Psoas muscle (tissue), 8 donors: ENCODE measurements around the gene MRPS27. TPM values are rescaled to one million over a fixed set of nuclear protein-coding genes. Genes with fewer than 3 reads are reported as not detected.

Experiments used
- ATAC-seq, 4 donors: fragments of 200-7000 bp; cut with Tn5 transposase; one replicate each; pipeline ENCODE4 v1.9.1; 2020; ENCODE audit warnings: moderate library complexity in 3 of 4, mild to moderate bottlenecking in 2 of 4
- DNase-seq, 2 donors: peaks; one replicate each; pipeline ENCODE4 v3.0.0-alpha.2; 2020
- H3K27ac ChIP-seq: fragments of 200-600 bp; one replicate; pipeline ENCODE4 v1.8.0; 2022
- H3K27me3 ChIP-seq, 3 donors: fragments of 200-600 bp in 1 of 3; one replicate each; pipeline versions ENCODE4 v1.6.1 to v1.8.0; 2013 to 2022; ENCODE audit warnings: low read length in 2 of 3, mild to moderate bottlenecking in 2 of 3, moderate library complexity in 1 of 3; ENCODE audit not compliant: insufficient read depth in 3 of 3
- H3K36me3 ChIP-seq, 2 donors: fragments of 200-600 bp in 1 of 2; one replicate each; pipeline versions ENCODE4 v1.6.1 to v1.8.0; 2013 to 2022; ENCODE audit warnings: low read depth in 1 of 2, mild to moderate bottlenecking in 1 of 2, moderate library complexity in 1 of 2; ENCODE audit not compliant: insufficient read depth in 1 of 2
- H3K4me1 ChIP-seq: fragments of 200-600 bp; one replicate; pipeline ENCODE4 v1.8.0; 2022
- H3K4me3 ChIP-seq: fragments of 200-600 bp; one replicate; pipeline ENCODE4 v1.8.0; 2022; ENCODE audit warnings: mild to moderate bottlenecking
- H3K9me3 ChIP-seq: fragments of 200-600 bp; one replicate; pipeline ENCODE4 v1.8.0; 2022
- WGBS, 3 donors: extraction: QIAGEN DNeasy Blood & Tissue Kit; methylation state at CpG; one replicate each; pipeline versions ENCODE4 v1.1.6 to v1.1.7; 2013; 5-methylcytosine and 5-hydroxymethylcytosine counted together
- intact Hi-C, 2 donors: fragments of 100-400 bp; cut with DNase I; formaldehyde crosslinking; loops; one replicate each; pipeline versions ENCODE4 v1.11.0 to v1.14.2; 2022
- polyA plus RNA-seq, 3 donors: library from polyadenylated mRNA; stranded (reverse); fragments of 200-250 nt; gene quantifications; one replicate each; pipeline ENCODE4 v1.2.3, GENCODE V29; 2013
- total RNA-seq, 4 donors: library from RNA; stranded (reverse); fragmentation: NEBNext Ultra II Directional in 2 of 4; extraction: Animal tissue kit (Norgen Biotek cat#: 25700) in 2 of 4; gene quantifications; one replicate each; pipeline versions ENCODE4 v1.2.1 to v1.2.4, GENCODE V29; 2021 to 2023
- TF ChIP-seq, protein P1 (sequence below): fragments of 200-600 bp; IDR thresholded peaks from one replicate; pipeline ENCODE4 v1.8.0; 2022; ENCODE audit warnings: antibody characterized with exemption
- donor health status: healthy with polysubstance abuse.
- donor health status: DM: no; HTN: no; CAD: no; lungs with moderate emphysema.
- donor health status: Bipolar disorder and iron deficiency.
- donor health status: healthy.
- donor health status: DM: yes; HTN: yes; CAD: no.
- donor health status: DM: no; HTN: no; CAD: no.
- donor health status: DM: no; HTN: no; CAD: no.
- donor health status: DM: yes; HTN: yes; CAD: no.

MRPS27 gene
- total and polyA plus RNA-seq, 7 donors, result 34.9 to 76.9 (median 55.5) TPM

GRCh38 chr5:72352616-72353015 is 32.6 kb upstream of the MRPS27 start:
- TF ChIP-seq, protein P1, sequence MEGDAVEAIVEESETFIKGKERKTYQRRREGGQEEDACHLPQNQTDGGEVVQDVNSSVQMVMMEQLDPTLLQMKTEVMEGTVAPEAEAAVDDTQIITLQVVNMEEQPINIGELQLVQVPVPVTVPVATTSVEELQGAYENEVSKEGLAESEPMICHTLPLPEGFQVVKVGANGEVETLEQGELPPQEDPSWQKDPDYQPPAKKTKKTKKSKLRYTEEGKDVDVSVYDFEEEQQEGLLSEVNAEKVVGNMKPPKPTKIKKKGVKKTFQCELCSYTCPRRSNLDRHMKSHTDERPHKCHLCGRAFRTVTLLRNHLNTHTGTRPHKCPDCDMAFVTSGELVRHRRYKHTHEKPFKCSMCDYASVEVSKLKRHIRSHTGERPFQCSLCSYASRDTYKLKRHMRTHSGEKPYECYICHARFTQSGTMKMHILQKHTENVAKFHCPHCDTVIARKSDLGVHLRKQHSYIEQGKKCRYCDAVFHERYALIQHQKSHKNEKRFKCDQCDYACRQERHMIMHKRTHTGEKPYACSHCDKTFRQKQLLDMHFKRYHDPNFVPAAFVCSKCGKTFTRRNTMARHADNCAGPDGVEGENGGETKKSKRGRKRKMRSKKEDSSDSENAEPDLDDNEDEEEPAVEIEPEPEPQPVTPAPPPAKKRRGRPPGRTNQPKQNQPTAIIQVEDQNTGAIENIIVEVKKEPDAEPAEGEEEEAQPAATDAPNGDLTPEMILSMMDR, result no peak
- H3K36me3 ChIP-seq, result no peaks in the 10 kb centered on the region
- ATAC-seq (no peak), DNase-seq (no peak)
- H3K4me3 ChIP-seq, result no peak overlapping the region
- H3K9me3 ChIP-seq, result no peaks in the 10 kb centered on the region
- no peak overlapping the region for H3K27ac ChIP-seq
- intact Hi-C loops, result no loop called here
- WGBS, 3 donors, result 94 to 95% (median 95%) methylated on average over 1 of the region's 1 CpG
- no peaks in the 10 kb centered on the region for H3K4me1 ChIP-seq
- H3K27me3 ChIP-seq, result no peaks in the 10 kb centered on the region

DNA sequence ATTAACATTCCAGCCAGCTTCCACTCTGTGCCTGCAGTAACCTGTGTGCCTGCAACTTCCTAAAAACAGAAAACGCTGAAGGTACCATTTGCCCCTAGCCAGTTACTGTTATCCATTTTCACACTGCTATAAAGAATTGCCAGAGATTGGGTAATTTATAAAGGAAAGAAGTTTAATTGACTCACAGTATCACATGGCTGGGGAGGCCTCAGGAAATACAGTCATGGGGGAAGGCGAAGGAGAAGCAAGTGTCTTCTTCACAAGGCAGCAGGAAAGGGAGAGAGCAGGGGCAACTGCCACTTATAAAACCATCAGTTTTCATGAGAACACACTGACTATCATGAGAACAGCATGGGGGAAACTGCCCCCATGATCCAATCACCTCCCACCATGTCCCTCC is 31.3 kb upstream of the MRPS27 start:
- no peak for ATAC-seq
- H3K4me1 ChIP-seq, result no peaks in the 10 kb centered on the region
- no peak for DNase-seq
- intact Hi-C loops, result no loop called here
- H3K27me3 ChIP-seq, result no peaks in the 10 kb centered on the region
- TF ChIP-seq, protein P1, result no peak
- H3K27ac ChIP-seq, result no peak overlapping the region
- 89 to 96% (median 93%) methylated on average over 2 of the region's 2 CpGs for WGBS, 3 donors
- H3K36me3 ChIP-seq, result no peaks in the 10 kb centered on the region
- H3K4me3 ChIP-seq, result no peak overlapping the region
- H3K9me3 ChIP-seq, result no peaks in the 10 kb centered on the region

DNA sequence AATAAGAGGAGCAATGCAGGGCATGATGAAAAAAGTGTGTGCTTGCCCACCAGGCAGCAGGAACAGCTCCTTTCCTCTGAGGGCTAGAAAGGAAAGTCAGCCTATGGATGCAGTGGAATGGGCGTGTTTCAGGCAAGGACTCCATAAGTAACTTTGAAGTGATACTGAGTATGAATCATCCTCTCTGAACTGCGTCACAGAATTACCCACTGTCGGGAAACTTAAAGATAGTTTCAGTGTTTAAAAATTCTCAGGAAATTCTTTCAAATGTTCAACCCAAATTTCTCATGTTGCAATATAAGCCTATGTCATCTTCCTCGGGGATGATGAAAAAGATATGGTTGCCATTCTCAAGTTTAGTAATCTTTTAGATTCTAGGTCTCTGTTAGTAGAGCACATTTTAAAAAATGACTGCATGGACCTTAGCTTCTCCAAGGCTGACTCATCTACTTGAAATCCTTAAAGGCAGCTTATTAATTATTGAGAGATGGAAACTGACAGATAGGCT is 27.8 kb upstream of the MRPS27 start:
- Histone ChIP-seq H3K4me1 (no peaks in the 10 kb centered on the region), H3K27me3 (no peaks in the 10 kb centered on the region), H3K9me3 (no peaks in the 10 kb centered on the region), H3K27ac (no peak overlapping the region), H3K36me3 (peaks cover 0 to 31% of the 10 kb centered on the region in 2 donors), H3K4me3 (no peak overlapping the region)
- DNase-seq, result no peak
- TF ChIP-seq, protein P1, result no peak
- 90 to 94% (median 91%) methylated on average over 4 of the region's 4 CpGs for WGBS, 3 donors
- intact Hi-C loops, result no loop called here
- ATAC-seq, result no peak

DNA sequence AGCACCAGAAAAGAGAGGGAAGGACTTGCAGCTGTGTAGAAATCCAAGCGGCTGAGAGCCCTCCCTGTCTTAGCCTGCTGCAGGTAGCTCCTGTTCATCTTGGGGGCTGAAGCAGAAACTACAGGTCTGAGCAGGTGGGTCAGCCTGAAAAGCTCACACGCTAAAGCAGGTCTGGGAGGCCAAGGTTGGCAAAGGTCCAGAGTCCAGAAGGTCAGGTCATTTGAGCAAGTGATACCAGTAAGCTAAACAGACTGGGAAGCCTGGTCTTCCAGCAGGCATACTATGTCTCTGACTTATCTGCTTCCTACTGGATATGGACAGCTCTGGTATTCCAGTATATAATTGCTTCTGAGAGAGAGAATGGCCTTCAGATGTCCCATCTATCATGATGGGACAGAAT is 26.4 kb upstream of the MRPS27 start:
- no peak overlapping the region for H3K4me3 ChIP-seq
- TF ChIP-seq, protein P1, result no peak
- H3K27ac ChIP-seq, result no peak overlapping the region
- peaks cover 0 to 41% of the 10 kb centered on the region in 2 donors for H3K36me3 ChIP-seq
- 56 to 71% (median 60%) methylated on average over 2 of the region's 2 CpGs for WGBS, 3 donors
- no peak for DNase-seq
- H3K27me3 ChIP-seq, result no peaks in the 10 kb centered on the region
- no peaks in the 10 kb centered on the region for H3K4me1 ChIP-seq
- no peaks in the 10 kb centered on the region for H3K9me3 ChIP-seq
- ATAC-seq, result peak in 1 of 4 donors; percentile 41
- intact Hi-C loops, result no loop called here

GRCh38 chr5:72338689-72339209 is 18.7 kb upstream of the MRPS27 start:
- DNase-seq (no peak), ATAC-seq (no peak)
- intact Hi-C loops, result no loop called here
- TF ChIP-seq, protein P1, result no peak
- no peaks in the 10 kb centered on the region for H3K9me3 ChIP-seq
- no peaks in the 10 kb centered on the region for H3K4me1 ChIP-seq
- peaks cover 4 to 69% of the 10 kb centered on the region in 2 donors for H3K36me3 ChIP-seq
- no peak overlapping the region for H3K4me3 ChIP-seq
- H3K27me3 ChIP-seq, result no peaks in the 10 kb centered on the region
- no peak overlapping the region for H3K27ac ChIP-seq
- 88 to 95% (median 92%) methylated on average over 4 of the region's 4 CpGs for WGBS, 3 donors
